HK-2 (cell line): ENCODE results near the gene POLH.
A peak's percentile ranks its signal among the peaks of the same experiment; 100 is the strongest.
"Not testable (repeated sequence)": the region's sequence is repeated elsewhere in the genome, so short reads cannot be mapped to it uniquely, and the experiment has no call there.

Experiments
- DNase-seq: peaks from one replicate; pipeline ENCODE4 v3.0.0-alpha.2; 2018; ENCODE audit not compliant: unreplicated experiment

Gene POLH

GRCh38 chr6:43630980-43631619, 55.1 kb downstream of the POLH start:
- DNase-seq = no peak

GRCh38 chr6:43633002-43633401, 57.0 kb downstream of the POLH start:
- not testable (repeated sequence) for DNase-seq

- no peak for DNase-seq
Measured at GRCh38 chr6:43634702-43635303, 58.8 kb downstream of the POLH start.

- DNase-seq = peak; percentile 80
Measured at GRCh38 chr6:43635387-43636307, 59.7 kb downstream of the POLH start, which contains the start of gene MAD2L1BP. TSS of gene MAD2L1BP (plus strand) at chr6:43635840. CDS start at chr6:43635876, 36 bp downstream.

GRCh38 chr6:43636308-43636659, 60.3 kb downstream of the POLH start:
- no peak for DNase-seq

DNA sequence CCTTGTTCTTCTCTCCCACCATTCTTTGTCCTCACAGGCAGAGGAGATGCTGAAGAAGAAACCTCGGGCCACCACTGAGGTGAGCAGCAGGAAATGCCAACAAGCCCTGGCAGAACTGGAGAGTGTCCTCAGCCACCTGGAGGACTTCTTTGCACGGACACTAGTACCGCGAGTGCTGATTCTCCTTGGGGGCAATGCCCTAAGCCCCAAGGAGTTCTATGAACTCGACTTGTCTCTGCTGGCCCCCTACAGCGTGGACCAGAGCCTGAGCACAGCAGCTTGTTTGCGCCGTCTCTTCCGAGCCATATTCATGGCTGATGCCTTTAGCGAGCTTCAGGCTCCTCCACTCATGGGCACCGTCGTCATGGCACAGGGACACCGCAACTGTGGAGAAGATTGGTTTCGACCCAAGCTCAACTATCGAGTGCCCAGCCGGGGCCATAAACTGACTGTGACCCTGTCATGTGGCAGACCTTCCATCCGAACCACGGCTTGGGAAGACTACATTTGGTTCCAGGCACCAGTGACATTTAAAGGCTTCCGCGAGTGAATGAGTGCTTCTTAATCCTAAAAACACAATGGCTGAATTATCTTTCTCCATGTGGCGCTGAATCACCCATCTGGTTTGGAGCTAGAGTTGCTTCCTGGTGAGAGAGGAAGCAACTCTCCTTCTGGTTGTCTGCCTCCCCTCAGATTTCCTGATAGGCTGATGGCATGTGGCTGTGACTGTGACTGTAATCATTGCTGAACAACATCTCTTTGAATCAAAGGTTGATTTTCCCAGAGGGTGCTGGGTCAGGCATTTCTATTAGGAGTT, 64.2 kb downstream of the POLH start:
- DNase-seq = no peak

- DNase-seq = no peak
Measured at GRCh38 chr6:43644940-43645612, 69.1 kb downstream of the POLH start, which contains the start of gene RSPH9. TSS of gene RSPH9 (plus strand) at chr6:43645036. CDS start at chr6:43645099, 63 bp downstream.

DNA sequence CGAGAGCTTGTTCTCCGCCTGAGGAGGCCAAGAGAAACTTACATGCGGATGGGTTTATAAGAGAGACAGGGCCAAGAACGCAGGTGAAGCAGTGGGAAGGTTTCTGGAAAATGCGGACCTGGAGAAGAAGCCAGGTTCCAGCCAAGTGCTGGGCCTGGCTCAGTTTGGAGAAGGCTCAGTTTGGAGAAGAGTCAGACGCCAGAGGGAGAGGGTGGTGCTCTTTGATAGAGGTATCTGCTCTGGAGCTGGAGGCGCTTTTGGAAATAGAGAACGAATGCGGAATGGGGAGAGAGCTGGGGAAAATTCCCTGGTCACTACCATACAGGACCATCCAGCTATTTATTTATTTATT, 69.6 kb downstream of the POLH start:
- no peak for DNase-seq

- DNase-seq = no peak
Measured at GRCh38 chr6:43647613-43648012, 71.6 kb downstream of the POLH start.

DNA sequence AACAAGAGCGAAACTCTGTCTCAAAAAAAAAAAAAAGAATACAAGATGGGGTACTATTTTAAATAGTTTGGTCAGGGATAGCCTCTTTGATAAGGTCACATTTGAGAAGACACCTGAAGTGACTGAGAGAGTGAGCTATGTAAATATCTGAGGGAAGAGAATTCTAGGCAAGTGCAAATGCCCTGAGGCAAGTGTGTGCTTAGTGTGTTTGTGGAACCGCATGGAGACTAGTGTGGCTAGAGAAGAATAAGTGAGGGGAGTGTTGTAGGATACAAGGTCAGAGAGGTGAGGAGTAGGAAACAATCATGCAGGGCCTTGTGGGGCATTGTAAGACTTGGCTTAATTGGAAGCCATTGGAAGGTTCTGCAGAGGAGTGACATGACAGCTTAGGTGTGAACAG, 72.3 kb downstream of the POLH start:
- no peak for DNase-seq

- DNase-seq = not testable (repeated sequence)
Measured at GRCh38 chr6:43652822-43653221, 76.8 kb downstream of the POLH start.

- DNase-seq = no peak
Measured at GRCh38 chr6:43657221-43657802, 81.3 kb downstream of the POLH start.

GRCh38 chr6:43658161-43658560, 82.2 kb downstream of the POLH start:
- DNase-seq = no peak

- DNase-seq = not testable (repeated sequence)
Measured at GRCh38 chr6:43662948-43663347, 87.0 kb downstream of the POLH start.
